Fibroblast of peridontal ligament (primary cell): ENCODE data around the gene MAD2L1BP.

Source experiments
- DNase-seq: peaks from one replicate; pipeline ENCODE4 v3.0.0-alpha.2; 2010; ENCODE audit errors: extremely low read depth

MAD2L1BP gene

DNA sequence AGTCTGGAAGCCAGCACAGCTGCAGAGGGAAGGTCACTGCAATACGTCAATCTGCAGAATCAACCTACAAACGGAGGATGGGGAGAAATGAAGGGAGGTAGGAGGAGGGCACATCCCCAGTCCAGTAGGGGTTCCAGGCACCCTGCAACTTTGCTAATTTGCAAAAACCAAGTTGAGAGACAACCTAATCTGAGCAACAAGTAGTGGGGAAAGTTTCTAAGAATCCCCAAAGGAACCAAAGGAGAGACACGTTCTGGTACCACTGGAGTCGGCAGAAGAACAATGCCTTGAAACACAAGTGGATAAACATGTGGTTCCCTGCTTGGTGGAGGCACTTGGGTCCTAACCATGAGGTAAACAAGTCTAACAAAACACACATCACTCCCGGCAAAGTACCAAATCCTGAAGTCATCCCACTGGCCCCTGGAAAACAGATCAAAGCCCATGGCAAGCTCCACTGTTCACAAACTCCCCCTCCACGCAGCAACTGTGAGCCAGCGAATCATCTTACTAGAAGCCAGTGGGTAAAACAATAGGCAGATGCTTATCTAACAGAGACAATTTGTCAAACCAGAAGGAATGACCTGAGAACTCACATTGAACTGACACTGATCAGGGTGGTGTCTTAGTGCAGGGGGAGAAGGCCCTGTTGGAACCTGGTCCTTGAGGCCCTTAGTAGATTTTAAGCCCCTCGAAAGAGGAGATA, 47.2 kb downstream of the MAD2L1BP start:
- peak; percentile 39 for DNase-seq

DNA sequence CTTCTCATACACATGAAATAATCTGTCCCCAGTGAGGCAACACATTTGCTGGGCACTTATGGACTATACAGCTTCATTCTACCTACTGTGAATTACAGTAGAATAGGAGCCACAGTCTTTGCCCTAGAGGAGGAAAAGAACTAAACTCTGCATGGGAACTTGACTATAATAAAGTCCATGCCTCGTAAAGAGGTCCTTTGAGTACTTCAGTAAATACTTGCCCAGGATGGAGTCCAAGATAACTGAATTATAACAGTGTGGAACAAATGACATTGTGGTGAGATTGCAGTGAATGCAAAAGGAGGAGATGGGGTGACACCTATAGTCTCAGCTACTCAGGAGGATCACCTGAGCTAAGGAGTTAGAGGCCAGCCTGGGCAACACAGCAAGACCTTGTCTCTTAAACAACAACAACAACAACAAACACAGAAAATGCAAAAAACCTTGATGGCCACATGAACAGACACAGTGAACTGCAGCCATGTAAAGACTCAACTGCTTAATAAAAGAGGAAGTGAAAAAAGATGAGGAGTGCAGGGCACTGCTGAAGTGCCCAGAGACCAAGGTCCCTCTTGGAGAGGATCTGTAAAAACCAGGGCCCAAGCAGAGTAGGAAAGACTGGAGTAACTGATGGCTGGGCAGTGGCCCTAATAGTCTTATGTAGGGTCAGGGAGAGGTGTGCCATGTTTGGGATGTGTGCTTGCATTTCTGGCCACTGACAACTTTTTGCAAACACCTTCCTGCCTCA, 48.2 kb downstream of the MAD2L1BP start:
- DNase-seq: no peak

DNA sequence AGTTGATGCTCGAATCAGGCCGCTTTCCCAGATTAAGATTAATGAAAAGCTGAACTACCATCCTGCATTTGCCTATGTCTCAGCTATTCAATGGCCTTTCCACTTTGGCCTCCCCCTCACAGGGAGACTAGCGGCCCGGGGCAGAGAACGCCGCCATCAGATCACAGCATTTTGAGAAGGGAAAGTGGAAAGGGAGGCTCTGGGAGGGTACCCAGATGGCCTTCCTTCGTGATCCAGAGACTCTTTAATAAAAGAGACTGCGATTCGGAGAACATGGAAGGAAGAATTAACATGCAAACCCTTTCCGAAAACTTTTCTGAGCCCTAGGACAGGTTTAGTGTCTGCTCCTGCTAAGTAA, 51.4 kb downstream of the MAD2L1BP start:
- no peak for DNase-seq

DNA sequence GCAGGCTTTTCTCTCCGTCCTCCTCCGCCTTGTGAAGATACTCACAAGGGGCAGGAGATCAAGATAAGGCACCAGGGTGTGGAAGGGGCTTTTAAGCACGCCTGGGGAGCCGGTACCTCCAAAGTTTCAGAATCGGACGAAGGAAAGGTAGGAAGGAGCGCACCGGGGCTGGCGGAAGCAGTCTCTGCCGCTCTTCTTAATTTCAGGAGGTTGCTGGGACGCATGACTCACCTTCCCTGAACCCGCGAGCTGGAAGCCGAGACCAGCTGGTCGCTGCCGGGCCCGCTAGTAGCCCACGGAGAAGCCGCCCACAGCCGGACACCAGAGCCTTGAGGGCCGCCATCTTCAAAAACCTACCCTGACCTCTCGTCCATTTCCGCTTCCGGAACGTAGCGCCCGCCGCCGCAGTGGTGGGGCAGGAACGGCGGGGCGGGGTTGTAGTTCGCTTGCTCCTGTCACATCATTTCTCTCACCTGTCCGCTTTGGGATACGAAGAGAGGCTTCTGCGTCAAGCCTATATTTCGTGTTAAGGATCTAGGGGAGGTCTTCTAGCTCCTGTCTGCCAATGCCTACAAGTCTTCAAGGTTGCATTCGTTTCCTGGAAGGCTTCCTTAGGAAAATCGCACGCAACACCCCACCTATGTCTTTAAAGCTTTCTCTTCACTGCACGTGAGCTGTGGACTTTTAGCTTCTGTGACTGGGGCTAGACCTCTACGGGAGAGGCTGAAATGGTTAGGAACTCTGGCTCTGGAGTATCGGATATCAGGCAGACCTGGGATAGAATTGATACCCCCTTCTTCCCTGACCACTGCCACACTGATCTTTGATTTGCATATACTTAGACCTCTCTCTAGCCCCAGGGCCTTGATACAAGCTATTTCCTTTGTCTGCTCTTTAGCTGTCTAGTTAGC, 52.1 kb downstream of the MAD2L1BP start, which contains the start of gene MRPS18A:
TSS of gene MRPS18A (minus strand) at position 355 of the 911 bp plus-strand sequence. CDS start at position 343, 12 bp downstream.
- DNase-seq: peak; percentile 58

DNA sequence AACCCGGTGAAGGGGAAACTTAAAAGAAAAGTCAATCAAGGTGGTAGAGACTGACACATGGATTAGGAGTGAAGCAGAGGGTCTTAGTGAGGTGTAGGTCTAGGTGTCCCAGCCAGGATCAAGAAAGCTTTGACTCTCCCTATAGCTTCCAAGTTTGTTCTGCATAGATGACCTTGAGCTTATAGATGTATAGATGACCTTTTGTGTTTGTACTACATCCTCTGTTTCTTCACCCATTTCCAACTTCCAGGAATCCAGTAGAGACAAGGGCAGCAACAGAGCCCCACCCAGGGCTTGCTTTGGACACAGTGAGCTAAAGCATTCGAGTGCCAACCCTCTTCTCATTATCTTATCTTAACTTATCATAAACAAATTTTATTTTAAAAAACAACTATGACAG, 53.8 kb downstream of the MAD2L1BP start:
- DNase-seq: no peak
